WERI-Rb-1 (cell line): ENCODE measurements around the gene IKZF2.

Experiments
- DNase-seq: peaks from one replicate; pipeline ENCODE4 v3.0.0-alpha.2; 2020
- H3K27ac ChIP-seq: fragments of 250-450 bp; sonication (Bioruptor Pico); 2 replicates; pipeline ENCODE4 v1.5.1; 2020; ENCODE audit warnings: mild to moderate bottlenecking, moderate library complexity
- H3K27me3 ChIP-seq: fragments of 250-450 bp; sonication (Bioruptor Pico); 2 replicates; pipeline ENCODE4 v1.5.1; 2021; ENCODE audit warnings: mild to moderate bottlenecking, low read depth, moderate library complexity; ENCODE audit not compliant: insufficient read depth, severe bottlenecking
- H3K36me3 ChIP-seq: fragments of 250-450 bp; sonication (Bioruptor Pico); 2 replicates; pipeline ENCODE4 v1.5.1; 2020; ENCODE audit warnings: mild to moderate bottlenecking, moderate library complexity
- H3K4me3 ChIP-seq: 2 replicates; pipeline ENCODE4 v1.5.1; 2011; ENCODE audit warnings: low read depth, mild to moderate bottlenecking, control low read depth, low read length
- H3K9me3 ChIP-seq: fragments of 250-450 bp; sonication (Bioruptor Pico); 2 replicates; pipeline ENCODE4 v1.5.1; 2021; ENCODE audit warnings: mild to moderate bottlenecking, moderate library complexity; ENCODE audit not compliant: severe bottlenecking
- CTCF ChIP-seq: IDR thresholded peaks from 2 replicates; pipeline ENCODE4 v1.5.1; 2011; ENCODE audit warnings: low read depth, mild to moderate bottlenecking, control low read depth, inconsistent platforms, low read length

IKZF2 gene

DNA sequence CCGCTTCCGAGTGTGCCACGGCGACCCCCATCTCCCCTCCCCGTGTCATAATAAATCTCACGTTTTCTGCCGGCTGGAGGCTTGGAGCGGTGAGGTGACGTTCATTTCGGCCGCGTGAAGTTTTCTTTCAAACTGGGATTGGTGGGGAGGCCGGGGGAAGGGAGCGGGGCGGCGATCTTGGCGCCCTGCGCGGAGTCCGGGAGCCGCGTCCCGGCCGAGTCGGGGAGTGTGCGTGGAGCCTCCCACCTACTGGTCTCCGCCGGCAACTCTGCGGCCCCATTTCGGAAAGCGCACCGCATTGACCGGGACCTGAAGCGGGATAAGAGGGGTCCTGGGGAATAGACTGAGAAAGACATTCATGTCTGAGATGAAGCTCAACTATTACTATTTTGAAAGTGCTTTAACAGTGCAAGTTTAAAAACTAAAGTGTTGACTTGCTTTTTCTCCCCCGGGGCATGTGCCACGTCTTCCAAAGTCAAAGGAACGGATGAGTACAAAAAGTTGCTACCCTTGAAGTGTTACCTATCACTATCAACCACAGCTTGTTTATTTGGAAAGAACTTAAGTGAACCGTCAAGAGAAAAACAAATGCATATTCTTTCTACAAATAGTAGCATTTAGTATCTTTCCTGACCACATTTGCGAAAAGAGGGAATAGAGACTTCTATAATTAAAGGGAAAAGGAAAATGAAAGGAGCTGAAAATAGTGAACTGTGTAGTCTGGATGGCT lies 818 bp upstream of the IKZF2 start:
- no peaks in the 10 kb centered on the region for H3K9me3 ChIP-seq
- peak overlapping the region; percentile 60 for H3K4me3 ChIP-seq
- peak overlapping the region; percentile 85 for H3K27ac ChIP-seq
- TF ChIP-seq CTCF = peak; percentile 9; the same call in 1 of the 2 replicates
- H3K36me3 ChIP-seq = peaks cover 4% of the 10 kb centered on the region
- no peaks in the 10 kb centered on the region for H3K27me3 ChIP-seq
- peak; percentile 72 for DNase-seq

DNA sequence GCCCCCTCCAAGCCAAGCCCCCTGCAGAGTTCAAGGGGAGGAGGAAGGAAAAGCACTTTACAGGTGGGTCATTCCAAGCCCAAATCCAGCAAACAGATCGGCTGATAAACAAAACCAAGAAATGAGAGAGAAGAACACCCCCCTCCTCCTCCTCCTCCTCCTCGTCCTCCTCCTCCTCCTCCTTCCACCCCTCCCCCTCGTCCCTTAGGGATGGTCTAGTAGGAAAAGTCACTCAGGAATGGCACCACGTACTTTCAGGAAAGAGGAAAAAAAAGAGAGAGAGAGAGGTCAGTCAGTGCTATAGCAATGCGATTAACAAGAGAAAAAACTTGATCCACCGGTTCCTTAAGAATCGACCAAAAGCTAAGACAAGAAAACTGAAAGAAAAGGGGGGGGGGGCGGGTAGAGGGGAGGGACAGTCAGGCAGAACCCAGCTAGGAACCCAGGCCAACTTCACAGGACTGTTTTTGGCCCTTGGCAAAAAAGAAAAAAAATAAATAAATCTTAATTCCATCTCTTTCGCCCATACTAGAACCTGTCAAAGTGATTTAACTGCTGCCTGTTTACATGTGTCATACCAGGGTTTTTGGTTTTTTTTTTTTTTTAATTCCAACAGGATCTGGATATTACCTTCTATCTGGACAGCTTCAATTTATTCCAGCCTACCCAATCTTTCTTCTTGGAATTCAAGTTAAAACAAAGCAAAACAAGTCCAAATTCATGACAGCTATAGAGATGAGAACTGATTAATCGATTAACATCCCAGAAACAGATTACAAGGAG lies 906 bp downstream of the IKZF2 start:
- H3K27ac ChIP-seq = peak overlapping the region; percentile 57; the same call in 1 of the 2 replicates

DNA sequence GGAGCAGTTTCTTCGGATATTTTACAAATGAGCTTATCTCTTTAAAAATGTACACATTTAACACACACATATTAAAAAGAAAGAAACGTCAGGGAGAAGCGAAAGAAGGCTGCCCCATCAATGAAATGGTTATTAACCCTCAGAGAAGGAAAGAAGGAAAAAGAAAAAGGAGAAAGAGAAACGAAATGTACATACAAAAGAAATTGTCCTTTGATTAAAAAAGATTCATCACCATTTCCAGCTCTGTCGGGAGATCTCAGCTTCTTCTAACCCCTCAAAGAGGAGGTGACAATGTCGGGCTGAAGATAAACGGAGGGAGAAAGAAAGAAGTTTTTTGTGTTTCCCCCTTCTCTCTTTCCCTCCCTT lies 1.5 kb downstream of the IKZF2 start:
- Histone ChIP-seq H3K27me3 (no peaks in the 10 kb centered on the region), H3K36me3 (peaks cover 4% of the 10 kb centered on the region), H3K4me3 (peak overlapping the region; percentile 47), H3K9me3 (no peaks in the 10 kb centered on the region), H3K27ac (no peak overlapping the region)
- no peak for TF ChIP-seq CTCF
- no peak for DNase-seq

More for the DNA sequence above, 906 bp downstream of the IKZF2 start:
- peak; percentile 11 for DNase-seq
- peak overlapping the region; percentile 47 for H3K4me3 ChIP-seq
- TF ChIP-seq CTCF = no peak
- peaks cover 4% of the 10 kb centered on the region for H3K36me3 ChIP-seq
- no peaks in the 10 kb centered on the region for H3K9me3 ChIP-seq
- H3K27me3 ChIP-seq = no peaks in the 10 kb centered on the region

DNA sequence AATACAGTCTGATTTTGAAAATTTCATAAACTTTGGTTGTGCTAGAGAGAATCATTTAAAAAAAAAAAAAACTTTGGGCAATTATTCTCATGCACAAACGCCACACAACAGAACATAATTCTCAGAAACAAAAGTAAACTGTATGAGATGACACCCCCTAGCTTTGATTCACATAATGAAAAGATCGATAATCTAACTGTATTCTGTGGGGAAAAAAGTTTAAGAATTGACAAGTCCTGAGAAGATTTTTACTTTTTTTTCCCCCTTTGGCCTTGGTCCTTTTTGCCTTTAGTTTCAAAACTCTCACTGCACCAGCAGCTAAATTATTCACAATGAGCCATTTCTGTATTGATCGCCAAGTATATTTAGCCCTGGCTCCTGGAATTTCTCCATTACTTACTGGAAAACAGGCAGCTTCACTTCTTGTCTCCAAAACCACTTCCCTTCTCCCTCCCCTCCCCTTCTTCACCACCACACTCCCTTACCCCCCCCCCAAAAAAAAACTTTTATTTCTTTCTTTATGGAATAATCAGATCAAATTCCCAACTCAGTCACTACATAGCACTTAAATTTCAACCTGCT lies 2.0 kb downstream of the IKZF2 start:
- H3K4me3 ChIP-seq = no peak overlapping the region
- no peak for DNase-seq
- no peak for TF ChIP-seq CTCF
- no peaks in the 10 kb centered on the region for H3K27me3 ChIP-seq
- H3K9me3 ChIP-seq = no peaks in the 10 kb centered on the region
- H3K27ac ChIP-seq = no peak overlapping the region
- H3K36me3 ChIP-seq = peaks cover 4% of the 10 kb centered on the region

DNA sequence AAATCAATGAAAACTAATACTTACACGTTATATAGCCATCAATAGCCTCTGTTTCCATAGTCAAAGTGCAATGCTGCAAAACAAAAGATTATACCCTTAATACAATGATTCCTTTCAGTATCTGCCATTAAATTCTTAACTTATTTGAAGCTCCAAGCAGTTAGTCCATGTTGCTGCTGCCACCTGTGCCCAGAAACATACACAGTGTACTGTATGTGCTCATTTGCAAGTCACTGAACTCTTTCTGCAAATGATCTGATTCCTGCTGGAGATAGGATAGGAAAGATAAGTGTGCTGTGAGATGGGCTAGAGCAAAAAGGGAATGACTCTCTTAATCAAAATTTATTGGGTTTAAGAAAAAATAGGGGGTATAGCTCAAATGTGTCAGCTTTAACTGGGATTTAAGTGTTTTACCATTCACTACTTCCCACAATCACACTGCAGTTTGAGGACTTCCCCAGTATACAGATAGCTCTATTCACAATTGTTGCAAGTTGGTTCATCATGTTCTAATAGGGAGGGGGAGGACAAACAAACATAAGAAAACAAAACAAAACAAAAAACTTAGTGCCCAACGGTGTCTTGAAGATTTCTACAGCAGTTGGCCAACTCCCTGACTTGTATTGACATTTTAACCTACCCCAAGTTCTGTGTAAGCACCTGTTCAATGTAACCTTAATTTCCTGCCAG lies 2.7 kb downstream of the IKZF2 start:
- no peak overlapping the region for H3K27ac ChIP-seq
- no peak for TF ChIP-seq CTCF
- no peaks in the 10 kb centered on the region for H3K9me3 ChIP-seq
- H3K27me3 ChIP-seq = no peaks in the 10 kb centered on the region
- peaks cover 4% of the 10 kb centered on the region for H3K36me3 ChIP-seq
- DNase-seq = no peak
- no peak overlapping the region for H3K4me3 ChIP-seq
